COLO668 (cell line): ENCODE data around the gene C14orf132.
A peak's percentile ranks its signal among the peaks of the same experiment; 100 is the strongest.

Experiments
- DNase-seq: peaks from one replicate; lab custom pipeline; 2025; ENCODE audit not compliant: unreplicated experiment; lab: John Stamatoyannopoulos, UW

The C14orf132 gene

DNA sequence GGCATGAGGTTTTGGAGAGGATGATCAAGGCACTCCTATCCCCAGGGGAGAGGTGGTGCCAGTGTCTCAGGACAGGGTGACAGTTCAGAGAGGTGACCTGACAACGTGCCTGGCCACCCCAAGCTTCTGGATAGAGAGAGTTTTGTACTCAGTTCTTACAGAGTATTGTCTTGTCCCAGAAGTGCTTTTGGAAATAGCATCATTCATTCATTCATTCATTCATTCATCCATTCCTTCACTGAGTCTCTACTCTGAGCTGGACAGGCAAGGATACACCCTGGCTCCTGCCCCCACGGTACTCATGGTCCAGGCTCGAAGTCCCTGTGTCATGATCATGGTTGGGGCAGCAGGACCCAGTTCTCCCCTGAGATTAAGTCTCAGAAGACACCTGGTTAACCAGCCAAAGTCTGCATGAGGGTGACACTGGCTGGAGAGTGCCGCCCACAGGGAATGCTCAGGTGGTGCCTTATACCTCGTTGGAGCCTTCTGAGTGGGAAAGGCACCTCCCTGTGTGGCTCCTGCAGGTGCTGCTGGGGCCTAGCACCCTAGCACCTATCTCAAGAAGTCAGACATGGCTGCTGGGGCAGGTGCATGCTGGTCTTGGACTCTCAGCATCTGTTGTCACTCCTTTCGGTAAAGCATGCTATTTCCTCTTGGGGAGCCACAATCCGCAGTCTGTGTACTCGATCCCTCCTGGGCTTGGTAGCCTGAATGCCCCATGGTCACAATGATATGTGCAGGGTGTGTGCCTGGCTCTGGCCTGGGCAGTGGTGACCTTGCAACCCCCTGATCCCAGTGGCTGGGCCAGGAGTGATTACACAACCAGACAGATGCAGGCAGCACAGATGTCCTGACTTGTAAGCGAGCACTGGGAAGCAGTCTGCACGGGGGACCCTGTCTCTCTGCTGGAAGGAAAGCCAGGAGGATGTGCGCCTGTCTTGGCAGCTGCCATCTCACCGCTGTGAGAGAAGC, 57.8 kb downstream of the C14orf132 start:
- no peak for DNase-seq

DNA sequence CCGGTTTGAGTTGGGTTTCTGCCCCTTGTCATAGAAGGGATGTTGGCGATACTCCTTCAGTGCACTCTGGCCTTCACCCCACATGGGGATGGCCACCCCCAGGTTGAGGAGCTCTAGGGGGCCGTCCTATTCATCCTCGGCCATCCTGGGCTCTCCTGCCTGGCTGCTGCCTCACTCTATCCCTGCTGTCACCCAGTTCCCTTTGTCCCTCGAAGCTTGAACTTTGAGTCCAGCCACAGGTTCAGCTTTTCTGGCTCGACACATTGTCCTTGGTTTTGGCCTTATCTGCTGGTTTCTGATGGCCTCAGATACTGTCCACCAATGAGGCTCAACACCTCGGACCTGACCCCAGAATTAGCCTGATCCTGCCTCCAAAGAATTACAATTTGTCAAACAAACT, 58.6 kb downstream of the C14orf132 start:
- DNase-seq: no peak

DNA sequence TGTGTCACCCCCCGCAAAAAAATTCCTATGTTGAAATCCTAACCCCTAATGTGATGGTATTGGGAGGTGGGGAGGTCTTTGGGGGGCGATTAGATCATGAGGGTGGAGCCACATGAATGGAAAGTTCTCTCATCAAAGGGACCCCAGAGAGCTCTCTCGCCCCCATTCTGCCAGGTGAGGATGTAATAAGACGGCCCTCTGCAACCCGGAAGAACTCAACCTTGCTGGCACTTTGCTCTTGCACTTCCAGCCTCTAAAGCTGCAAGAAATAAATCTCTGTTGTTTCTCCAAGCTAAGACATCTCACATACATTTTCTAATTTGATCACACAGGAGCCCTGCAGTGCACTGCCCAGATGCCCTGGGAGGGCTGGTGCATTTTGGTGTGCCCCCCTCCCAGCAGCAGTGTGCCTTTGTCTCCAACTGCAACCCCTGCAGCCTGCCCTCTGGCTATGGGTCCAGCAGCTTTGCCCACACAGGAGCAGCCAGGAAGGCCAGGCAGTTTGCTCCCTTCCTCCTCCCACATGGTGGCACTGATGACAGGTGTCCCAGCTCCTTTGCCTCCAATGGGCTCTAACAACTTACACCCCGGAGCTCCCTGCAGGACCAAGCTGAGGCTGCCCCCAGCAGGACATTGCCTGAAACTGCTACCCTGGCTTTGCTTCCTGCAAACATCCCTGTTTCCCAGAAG, 59.3 kb downstream of the C14orf132 start:
- peak; percentile 89 for DNase-seq

DNA sequence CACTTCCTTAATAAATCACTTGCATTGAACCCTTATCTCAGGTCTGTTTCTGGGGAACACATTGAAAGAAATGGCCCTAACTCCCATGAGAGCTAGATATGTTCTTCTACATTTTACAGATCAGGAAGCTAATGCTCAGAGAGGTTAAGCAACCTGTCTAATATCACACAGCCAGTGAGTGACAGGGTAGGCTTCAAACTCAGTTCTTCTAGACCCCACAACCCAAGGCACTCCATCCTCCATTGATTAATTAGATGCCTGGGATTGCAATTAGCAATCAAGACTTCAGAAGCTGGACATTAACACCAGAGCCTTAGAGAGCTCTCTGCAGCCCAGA, 59.8 kb downstream of the C14orf132 start:
- DNase-seq: no peak

DNA sequence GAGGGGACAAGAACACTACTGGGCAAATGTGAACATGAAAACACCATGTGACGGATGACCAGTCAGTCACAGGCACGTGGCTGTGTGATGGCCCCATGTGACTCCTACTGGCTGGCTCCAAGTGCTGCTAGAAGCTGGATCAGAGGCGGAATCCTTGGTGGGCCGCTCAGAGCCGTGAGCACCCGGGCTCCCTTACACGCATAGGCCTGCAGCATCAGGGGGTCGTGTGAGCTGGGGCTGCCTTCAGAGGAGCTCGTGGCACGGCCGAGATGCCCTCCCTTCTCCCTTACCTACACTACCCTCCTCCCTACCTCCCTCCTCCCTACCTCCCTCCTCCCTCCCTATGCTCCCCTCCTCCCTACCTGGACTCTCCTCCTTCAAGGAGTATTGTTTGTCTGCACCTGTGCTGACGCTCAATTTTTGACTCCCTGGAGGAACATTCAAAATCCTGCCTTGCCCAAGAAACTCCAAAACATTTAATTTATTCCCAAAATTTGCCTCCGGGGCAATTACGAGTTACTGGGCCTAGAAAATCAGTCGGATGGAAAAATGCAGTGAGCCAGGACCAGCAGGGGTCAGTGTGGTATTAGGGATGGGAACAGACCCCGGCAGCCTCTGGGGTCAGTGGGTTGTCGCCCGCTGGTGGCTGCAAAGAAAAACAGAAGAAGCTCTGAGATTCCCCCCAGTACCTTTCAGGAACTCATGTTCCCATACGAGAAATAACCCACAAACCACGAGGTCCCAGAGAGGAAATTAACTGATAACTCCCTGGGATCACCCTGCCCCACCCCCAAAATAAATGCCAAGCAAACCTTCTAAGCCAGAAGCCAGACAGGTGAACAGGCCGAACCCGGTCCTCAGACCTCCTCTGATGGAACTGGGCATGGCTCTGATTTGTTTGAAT, 61.3 kb downstream of the C14orf132 start:
- peak; percentile 88 for DNase-seq

DNA sequence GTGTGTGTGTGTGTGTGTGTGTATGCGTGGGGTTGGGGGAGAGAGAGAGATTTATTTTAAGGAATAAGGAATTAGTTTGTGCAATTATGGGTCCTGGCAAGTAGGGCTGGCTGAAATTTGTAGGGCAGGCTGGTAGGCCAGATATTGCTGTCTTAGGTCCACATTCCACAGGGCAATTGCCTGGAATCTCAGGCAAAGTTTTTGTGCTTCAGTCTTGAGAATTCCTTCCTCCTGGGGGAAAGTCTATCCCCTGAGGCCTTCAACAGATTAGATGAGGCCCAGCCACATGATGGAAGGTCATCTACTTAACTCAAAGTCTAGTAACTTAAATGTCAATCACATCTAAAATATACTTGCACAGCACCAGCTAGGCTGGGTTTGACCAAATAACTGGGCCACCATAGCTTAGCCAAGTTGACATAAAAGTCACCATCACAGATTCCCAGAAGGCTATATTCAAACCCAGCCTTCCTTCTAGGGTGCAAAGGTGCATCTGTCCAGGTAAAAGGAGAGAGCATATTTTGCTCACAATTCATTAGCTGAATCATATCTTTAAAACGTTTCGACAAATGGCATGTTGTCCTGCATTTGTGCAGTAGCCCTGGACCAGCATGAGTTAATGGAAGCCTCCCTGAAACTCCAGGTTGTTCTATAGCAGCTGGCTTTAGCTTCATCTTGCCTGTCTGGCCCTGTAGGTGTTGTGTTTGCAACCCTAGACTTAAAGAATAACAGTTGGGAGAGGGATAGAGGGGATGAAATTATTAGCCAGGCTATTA, 63.1 kb downstream of the C14orf132 start:
- DNase-seq: no peak

DNA sequence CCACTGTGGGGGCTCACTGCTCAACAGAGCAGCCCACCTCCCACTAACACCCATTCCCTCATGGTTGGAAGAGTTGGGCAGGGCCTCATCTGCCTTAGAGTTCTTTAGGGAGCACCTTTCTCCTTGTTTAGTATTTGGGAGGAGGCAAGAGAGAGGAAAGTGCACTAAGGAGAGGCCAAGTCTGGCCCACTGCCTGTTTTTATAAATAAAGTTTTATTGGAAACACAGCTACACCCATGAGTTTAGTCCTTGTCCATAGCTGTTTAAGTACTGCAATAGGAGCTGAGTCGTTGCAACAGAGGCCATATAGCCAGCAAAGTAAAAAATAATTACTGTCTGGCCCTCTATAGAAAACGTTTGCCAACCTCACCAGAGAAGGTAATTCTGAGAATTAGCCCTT, 63.9 kb downstream of the C14orf132 start:
- no peak for DNase-seq

DNA sequence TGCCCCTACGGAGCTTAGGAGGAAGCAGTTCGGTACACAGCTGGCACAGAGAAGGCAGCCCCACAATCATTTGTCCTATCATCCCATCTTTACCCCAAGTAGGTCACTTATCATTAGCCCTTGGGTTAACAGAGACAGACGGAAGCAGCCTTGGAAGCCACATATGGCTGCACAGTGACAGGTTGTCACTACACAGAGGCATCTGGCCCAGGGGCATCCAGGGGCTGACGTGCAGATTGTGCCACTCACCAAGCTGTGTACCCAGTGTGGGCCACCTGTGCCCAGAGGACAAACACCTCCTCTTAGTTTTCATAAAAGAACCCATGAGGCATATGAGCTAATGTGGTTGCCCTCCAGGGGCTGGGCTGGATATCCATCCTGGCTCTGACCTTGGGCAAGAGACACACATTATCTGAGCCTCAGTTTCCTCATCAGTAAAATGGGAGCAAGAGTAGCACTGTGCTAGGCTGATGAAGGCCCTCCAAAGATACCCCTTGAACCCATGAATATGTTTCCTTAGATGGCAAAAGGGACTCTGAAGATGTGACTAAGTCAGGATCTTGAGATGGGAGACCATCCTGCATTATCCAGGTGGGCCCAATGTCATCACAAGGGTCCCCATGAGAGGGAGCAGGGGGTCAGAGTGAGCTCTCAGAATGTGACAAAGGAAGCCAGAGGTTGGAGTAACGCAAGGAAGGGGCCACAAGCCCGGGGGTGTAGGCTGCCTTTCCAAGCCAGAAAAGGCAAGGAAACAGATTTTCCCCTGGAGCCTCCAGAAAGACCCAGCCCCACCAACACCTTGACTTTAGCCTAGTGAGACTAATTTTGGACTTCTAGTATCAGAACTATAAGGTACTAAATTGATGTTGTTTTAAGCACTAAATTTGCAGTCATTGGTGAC, 64.6 kb downstream of the C14orf132 start:
- no peak for DNase-seq

DNA sequence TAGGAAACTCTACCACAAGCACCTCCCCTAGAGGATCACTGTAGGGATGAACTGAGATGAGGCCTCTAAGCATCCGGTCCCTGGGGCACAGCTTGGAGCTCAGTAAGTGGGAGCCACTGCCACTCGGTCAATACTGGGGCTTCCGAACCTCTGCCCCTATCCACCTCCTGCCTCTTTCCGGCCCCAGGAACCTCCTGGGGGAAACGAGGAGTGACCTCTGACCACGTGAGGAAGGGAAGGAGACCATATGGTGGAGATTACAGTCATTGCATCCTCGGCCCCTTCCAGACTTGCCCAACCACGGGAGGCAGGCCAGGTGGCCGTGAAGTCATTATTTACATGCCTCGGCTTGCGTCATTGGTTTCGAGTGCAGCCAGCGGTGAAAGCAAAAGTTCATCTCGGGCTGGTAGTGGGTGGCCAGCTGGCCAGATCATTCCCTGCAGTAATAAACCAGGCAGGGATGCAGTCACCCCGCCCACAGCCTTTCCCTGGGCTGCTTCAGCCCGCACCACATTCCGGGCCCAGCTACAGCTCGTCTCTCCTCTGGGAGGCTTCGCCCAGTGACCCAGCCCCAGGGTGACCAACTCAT, 65.4 kb downstream of the C14orf132 start:
- peak; percentile 96 for DNase-seq

DNA sequence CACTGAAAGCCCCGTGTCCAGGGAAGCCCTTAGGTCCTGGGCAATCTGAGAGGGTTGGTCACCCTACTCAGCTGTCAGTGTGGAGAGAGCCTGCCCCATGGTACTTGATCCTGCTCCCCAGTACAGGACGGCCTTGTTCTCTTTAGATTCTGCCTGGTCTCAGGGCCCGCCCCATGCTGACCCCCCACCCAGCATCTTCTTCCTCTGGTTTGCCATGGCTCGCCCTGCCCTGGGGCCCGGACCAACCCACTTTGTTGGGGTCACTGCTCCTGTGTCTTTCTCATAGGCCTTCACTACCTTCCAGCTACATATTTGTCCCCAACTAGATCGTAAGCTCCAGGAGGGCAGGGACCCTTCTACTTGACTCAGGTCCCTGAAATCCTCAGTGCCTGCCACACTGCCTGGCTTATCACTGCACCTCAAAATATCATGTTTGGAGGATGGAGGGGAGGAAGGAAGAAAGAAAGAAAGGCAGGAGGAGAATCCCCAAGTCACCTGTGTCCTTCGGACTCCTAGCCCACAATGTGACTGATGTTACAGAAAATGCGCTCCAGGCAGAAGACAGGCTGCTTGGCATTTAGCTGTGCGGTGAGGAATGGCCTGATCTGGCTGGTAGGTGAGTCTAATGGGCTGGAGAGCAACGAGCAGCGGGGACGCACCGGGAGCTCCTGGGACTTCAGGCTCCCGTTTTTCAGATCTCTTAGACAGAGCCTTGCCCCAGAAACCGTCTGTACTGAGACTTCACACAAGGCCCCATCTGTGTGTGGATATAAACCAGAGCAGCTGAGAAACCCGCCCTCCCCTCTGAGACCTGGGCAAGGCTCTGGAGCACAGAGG, 66.1 kb downstream of the C14orf132 start:
- no peak for DNase-seq

DNA sequence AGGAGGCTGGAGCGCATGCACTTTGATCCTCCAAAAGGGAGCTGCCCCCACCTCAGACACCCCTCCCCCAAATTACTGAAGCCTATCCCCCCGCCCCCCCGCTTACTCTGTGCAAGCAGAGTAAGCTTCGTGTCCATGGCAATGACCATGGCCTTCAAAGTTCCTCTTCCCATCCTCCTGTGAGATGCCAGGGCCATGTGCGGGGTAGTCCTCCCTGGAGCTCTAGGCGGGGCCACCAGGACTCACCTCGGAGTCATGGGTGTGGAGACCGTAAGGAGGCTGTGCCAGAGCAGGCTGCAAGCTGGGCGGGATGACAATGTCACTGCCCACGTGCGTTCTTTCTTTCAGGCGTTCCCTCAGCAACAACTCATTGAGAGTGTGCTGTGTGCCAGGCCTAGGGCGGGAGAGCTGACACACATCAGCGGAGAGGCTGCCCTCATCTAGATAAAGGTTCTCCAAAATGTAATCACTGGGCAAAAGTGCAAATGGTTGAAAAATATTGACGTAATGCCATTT, 66.8 kb downstream of the C14orf132 start:
- no peak for DNase-seq

DNA sequence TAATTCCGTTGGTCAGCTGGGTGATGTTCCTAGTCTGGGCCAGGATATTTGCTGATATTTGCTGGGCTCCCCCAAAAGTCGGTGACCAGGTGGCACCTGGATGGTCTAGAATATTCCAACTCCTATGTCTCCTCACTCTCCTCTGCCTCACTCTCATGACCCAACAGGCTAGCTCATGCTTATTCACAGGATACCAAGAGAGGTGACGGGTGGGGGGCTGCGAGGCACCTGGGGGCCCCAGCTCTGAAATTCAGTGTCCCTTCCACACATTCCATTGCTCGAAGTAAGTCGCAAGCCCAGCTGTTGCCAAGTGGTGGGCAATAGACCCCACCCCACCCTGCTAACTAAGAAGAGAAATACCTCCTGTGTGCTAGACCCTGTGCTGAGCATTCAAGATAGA, 67.7 kb downstream of the C14orf132 start:
- no peak for DNase-seq

DNA sequence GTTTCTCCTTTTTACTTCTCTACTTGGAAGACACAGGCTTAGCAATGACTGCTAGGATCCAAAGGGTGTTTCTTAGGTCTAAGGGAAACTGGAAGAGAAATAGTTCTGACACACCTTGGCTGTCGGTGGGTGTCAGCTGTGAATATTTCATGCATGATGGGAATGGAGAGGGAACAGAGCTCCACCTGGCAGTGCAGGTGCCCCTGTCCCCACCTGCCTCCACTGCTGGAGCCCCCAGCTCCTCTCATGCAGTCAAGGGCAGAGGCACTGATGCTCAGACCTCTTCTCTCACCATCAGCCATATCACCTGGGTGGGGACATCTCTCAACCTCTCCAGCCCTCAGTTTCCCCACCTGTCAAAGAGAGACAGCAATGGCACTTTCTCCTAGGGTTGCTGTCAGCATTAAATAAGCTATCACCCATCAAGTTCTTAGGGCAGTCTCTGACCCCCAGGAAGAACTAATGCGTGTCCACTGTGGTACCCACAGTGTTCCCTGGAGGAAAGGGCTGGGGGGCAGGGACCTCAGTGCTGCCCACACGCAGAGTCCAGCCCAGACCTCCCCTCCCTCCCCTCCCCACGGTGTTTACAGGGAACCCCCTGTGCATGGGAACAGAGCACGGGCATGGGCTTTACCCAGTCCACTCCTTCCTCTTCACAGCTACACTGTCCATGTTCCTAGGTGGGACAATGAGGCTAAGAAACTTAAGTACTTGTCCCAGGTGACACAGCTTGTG, 69.1 kb downstream of the C14orf132 start:
- no peak for DNase-seq

DNA sequence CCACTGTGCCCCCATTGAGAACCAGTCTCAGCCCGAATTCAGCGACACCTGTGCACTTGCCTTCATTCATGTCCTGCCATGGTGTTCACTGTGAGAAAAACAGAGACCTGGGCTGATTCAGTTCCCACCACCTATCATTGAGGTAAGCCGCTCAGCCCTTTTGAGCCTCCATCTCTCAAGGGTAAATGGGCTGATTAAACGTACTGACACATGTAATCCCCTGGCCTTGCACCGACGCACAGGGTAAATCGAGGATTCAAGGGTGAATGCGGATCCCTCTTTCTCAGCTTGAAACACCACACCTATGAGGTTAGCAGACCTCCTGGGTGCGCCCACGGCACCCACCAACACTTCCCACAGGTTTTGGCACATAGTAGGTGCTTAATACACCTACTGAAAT, 69.7 kb downstream of the C14orf132 start:
- DNase-seq: no peak

DNA sequence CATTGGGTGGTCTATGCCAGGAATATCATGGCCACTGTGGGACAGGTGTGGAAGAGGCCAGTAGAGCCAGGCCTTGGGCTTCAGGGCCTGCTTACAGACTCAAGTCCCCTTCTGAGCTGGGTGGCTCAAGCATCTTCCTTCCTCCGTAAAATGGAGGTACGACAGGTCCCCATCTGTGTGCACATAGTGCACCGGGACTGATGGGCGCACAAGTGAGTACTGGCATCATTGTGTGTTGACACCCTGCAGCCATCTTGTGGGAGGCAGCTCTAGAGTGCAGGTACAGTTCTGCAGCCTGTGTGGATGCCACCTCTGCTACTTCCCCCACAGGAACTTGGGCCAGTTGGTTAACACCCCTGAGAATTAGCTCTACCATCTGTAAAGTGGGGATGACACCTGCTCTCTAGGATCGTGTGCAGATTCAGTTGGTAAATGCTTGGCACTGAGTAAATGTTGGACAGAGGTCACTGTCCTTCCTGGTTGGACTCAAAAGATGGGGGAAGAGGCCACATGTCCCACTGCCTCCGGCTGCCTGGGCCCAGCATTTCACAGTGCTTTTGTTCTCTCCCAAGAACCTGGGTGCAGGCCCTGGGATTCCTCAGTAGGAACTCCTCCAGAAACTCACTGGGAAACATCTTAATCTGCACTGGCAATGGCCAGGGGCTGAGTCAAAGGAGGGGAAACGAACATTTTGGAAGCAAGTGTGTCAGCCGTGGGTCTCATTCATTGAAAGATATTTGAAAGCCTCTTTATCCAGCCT, 70.6 kb downstream of the C14orf132 start:
- DNase-seq: no peak

DNA sequence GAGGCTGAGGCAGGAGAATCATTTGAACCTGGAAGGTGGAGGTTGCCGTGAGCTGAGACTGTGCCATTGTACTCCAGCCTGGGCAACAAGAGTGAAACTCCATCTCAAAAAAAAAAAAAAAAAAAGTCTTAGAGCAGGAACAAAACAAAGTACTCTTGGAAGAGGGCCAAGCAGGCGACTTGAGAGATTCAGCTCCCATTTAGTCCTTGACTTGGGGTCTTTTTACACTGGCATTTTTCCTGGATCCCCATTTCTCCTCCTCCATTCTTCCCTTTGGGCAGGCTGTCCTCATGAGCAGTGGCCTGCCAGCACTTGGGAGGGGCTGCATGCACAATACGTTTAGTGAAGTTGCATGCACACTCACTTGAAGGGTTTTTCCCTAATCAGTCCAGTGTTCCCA, 72.9 kb downstream of the C14orf132 start:
- no peak for DNase-seq

DNA sequence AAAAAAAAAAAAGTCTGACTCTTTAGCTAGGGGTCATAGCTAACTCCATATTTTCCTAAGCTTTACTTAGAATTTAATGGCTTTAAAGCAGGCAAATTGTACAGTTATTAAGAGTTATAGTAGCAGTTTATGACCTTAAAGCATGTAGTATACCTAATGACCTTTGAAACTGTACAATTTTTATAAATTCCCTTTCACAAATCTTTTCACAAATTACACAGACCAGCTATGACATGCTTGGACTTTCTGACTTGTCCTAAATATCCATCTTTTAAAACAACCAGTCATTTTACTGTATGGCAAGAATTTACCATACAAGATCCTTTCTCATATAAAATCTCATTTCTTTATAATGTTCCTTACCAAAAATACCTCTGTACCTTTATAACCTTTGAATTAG, 74.8 kb downstream of the C14orf132 start:
- no peak for DNase-seq
